GM13976 (cell line): ENCODE measurements around the gene CSF1.
"Not testable (repeated sequence)": the region's sequence is repeated elsewhere in the genome, so short reads cannot be mapped to it uniquely, and the experiment has no call there.

Experiments used
- DNase-seq: peaks from one replicate; pipeline ENCODE4 v3.0.0; 2012; ENCODE audit warnings: low spot score
- in situ Hi-C: fragments of 300-500 bp; cut with MboI; formaldehyde crosslinking; loops from one replicate; pipeline ENCODE4 v1.12.0; 2022; ENCODE audit warnings: low sequenced_read_pairs, mixed read lengths, inconsistent platforms; ENCODE audit not compliant: unreplicated experiment
- TF ChIP-seq, protein P1 (sequence below): IDR thresholded peaks from 2 replicates; pipeline ENCODE4 v1.5.1; 2012; ENCODE audit warnings: borderline replicate concordance, mild to moderate bottlenecking; ENCODE audit not compliant: insufficient read depth; ENCODE audit errors: extremely low read depth, missing control alignments, control extremely low read depth

The CSF1 gene

DNA sequence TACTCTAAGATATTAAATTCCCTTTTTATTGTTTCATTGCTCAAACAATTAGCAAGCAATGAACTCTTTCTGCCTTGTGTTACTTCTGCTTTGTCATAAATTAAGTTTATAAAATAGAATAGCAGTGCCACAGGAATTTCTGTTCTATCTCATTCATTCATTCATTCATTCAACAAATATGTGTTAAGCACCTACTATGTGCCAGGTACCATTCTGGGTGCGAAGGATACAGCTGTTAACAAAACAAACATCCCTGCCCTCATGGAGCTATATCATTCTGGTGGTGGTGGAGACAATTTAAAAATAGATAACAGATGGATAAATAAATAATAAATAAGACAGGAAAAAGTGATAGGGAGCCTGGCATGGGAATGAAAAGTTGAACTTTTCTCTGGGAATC, 39.4 kb downstream of the CSF1 start:
- TF ChIP-seq, protein P1, sequence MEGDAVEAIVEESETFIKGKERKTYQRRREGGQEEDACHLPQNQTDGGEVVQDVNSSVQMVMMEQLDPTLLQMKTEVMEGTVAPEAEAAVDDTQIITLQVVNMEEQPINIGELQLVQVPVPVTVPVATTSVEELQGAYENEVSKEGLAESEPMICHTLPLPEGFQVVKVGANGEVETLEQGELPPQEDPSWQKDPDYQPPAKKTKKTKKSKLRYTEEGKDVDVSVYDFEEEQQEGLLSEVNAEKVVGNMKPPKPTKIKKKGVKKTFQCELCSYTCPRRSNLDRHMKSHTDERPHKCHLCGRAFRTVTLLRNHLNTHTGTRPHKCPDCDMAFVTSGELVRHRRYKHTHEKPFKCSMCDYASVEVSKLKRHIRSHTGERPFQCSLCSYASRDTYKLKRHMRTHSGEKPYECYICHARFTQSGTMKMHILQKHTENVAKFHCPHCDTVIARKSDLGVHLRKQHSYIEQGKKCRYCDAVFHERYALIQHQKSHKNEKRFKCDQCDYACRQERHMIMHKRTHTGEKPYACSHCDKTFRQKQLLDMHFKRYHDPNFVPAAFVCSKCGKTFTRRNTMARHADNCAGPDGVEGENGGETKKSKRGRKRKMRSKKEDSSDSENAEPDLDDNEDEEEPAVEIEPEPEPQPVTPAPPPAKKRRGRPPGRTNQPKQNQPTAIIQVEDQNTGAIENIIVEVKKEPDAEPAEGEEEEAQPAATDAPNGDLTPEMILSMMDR: no peak
- in situ Hi-C loops: no loop called here
- no peak for DNase-seq

DNA sequence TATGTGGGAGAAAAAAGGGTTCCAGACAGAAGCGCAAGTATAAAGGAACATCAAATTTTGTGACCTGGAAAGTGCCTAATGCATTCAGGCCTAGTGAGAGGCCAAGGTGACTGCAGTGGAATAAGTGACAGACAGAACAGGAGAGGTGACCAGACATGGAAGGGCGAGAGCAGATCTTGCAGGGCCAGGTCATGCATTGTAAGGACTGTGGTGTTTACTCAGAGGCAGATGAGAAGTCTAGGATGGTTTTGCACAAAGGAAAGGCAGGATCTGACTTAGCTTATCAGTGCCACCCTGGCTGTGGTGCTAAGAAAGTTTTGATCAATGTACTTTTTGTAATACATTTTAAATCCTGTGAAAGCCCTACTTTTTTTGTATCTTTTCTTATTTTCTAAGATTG, 39.9 kb downstream of the CSF1 start:
- in situ Hi-C loops: no loop called here
- DNase-seq: no peak
- TF ChIP-seq, protein P1: no peak

- in situ Hi-C loops, DNase-seq: not testable (repeated sequence)
Measured at GRCh38 chr1:109951501-109951900, 40.9 kb downstream of the CSF1 start.

- TF ChIP-seq, protein P1: no peak
- in situ Hi-C loops: no loop called here
- no peak for DNase-seq
Measured at GRCh38 chr1:109954041-109954512, 43.4 kb downstream of the CSF1 start.

GRCh38 chr1:109959632-109959973, 49.0 kb downstream of the CSF1 start:
- in situ Hi-C loops: no loop called here
- no peak for DNase-seq
- TF ChIP-seq, protein P1: no peak

- TF ChIP-seq, protein P1: no peak
- DNase-seq: no peak
- in situ Hi-C loops: no loop called here
Measured at GRCh38 chr1:109959974-109960744, 49.5 kb downstream of the CSF1 start.

- no peak for DNase-seq
- TF ChIP-seq, protein P1: no peak
- in situ Hi-C loops: no loop called here
Measured at GRCh38 chr1:109960745-109961094, 50.1 kb downstream of the CSF1 start.
